HepG2 (cell line): Measurements from ENCODE around the gene TMEM167A. TPM values are rescaled to one million over a fixed set of nuclear protein-coding genes. Genes with fewer than 3 reads are reported as not detected.

Experiments
- ATAC-seq: fragments of 200-7000 bp; cut with Tn5 transposase; 3 replicates; pipeline ENCODE4 v1.9.1; 2020; ENCODE audit warnings: mild to moderate bottlenecking, moderate library complexity
- BruUV-seq: library from RNA; stranded (reverse); fragments of 400-500 nt; replicated peaks from 2 replicates; lab custom pipeline; 2021; lab: Mats Ljungman, UMichigan
- CTCF ChIA-PET: fragments of 300-600 bp; formaldehyde crosslinking; extraction: SDS; loops from one replicate; lab custom pipeline; 2021; ENCODE audit warnings: low total read pairs, inconsistent platforms, low intra/inter-chr PET ratio; lab: Yijun Ruan, JAX
- POLR2A ChIA-PET: fragments of 350-600 bp; sonication (Branson Sonifier 250); formaldehyde crosslinking; loops from one replicate; lab custom pipeline; 2020; ENCODE audit warnings: antibody characterized with exemption, inconsistent platforms; lab: Yijun Ruan, JAX
- DNase-seq: peaks from one replicate; pipeline ENCODE4 v3.0.0-alpha.2; 2015; ENCODE audit warnings: low spot score
- FAIRE-seq: peaks from 3 replicates; lab custom pipeline; 2011; peaks lifted over from hg19 to GRCh38; lab: Jason Lieb, UNC
- H2AFZ ChIP-seq: one replicate; pipeline ENCODE4 v1.6.1; 2011; ENCODE audit warnings: low read length, inconsistent platforms
- H3K27ac ChIP-seq: fragments of 300-600 bp; 3 replicates; pipeline ENCODE4 v1.8.0; 2011; ENCODE audit warnings: mixed run types, mild to moderate bottlenecking, mixed read lengths, low read length, inconsistent platforms; ENCODE audit not compliant: insufficient read depth; ENCODE audit errors: extremely low read length
- H3K27me3 ChIP-seq, 2 experiments: fragments of 200-600 bp in 1 of 2; 2 replicates in 1 of 2; 3 replicates in 1 of 2; pipeline versions ENCODE4 v1.6.0 to v1.8.0; 2011; ENCODE audit warnings: low read length in 2 of 2, mild to moderate bottlenecking in 2 of 2, moderate library complexity in 2 of 2, inconsistent platforms in 1 of 2; ENCODE audit not compliant: insufficient read depth in 2 of 2, control insufficient read depth in 1 of 2
- H3K36me3 ChIP-seq, 2 experiments: fragments of 200-600 bp in 1 of 2; replicated peaks in 1 of 2; 2 replicates in 1 of 2; 3 replicates in 1 of 2; pipeline versions ENCODE4 v1.5.1 to v1.8.0; 2011; ENCODE audit warnings: low read length in 2 of 2, inconsistent platforms in 1 of 2; ENCODE audit not compliant: insufficient read depth in 2 of 2, control insufficient read depth in 1 of 2
- H3K4me1 ChIP-seq: 2 replicates; pipeline ENCODE4 v1.5.1; 2012; ENCODE audit warnings: low read length, inconsistent platforms; ENCODE audit not compliant: insufficient read depth
- H3K4me2 ChIP-seq: 2 replicates; pipeline ENCODE4 v1.6.0; 2011; ENCODE audit warnings: low read depth, low read length, inconsistent platforms
- H3K4me3 ChIP-seq, 3 experiments: fragments of 200-600 bp in 1 of 3; sonication (generic), shearing (Covaris generic) in 1 of 3; replicated peaks in 1 of 3; 2 replicates each; pipeline ENCODE4 v1.5.1; 2011 to 2016; ENCODE audit warnings: low read length in 3 of 3, inconsistent platforms in 2 of 3, low read depth in 2 of 3, mild to moderate bottlenecking in 2 of 3, control low read depth in 1 of 3, mixed read lengths in 1 of 3; ENCODE audit not compliant: insufficient read depth in 1 of 3
- H3K79me2 ChIP-seq: one replicate; pipeline ENCODE4 v1.6.1; 2011; ENCODE audit warnings: low read length, inconsistent platforms; ENCODE audit not compliant: insufficient read depth
- H3K9ac ChIP-seq: 2 replicates; pipeline ENCODE4 v1.6.0; 2011; ENCODE audit warnings: mild to moderate bottlenecking, low read depth, low read length, inconsistent platforms; ENCODE audit not compliant: insufficient read depth
- H3K9me3 ChIP-seq: 2 replicates; pipeline ENCODE4 v1.5.1; 2012; ENCODE audit warnings: mild to moderate bottlenecking, low read length
- H4K20me1 ChIP-seq: 2 replicates; pipeline ENCODE4 v1.6.0; 2011; ENCODE audit warnings: inconsistent platforms, mild to moderate bottlenecking, low read length, moderate library complexity; ENCODE audit not compliant: insufficient read depth
- BCL3 ChIP-seq: sonication (generic); formaldehyde crosslinking; IDR thresholded peaks from 2 replicates; pipeline ENCODE4 v1.5.1; 2020; ENCODE audit warnings: mild to moderate bottlenecking, missing genetic modification reagents, moderate library complexity
- CREB1 ChIP-seq, 2 experiments: fragments of 450-650 bp in 1 of 2; IDR thresholded peaks; 2 replicates each; pipeline ENCODE4 v1.6.1; 2016 to 2017; ENCODE audit warnings: control low read depth in 1 of 2, mild to moderate bottlenecking in 1 of 2, missing compliant biosample characterization in 1 of 2, missing genetic modification characterization in 1 of 2
- DR1 ChIP-seq: sonication (generic); formaldehyde crosslinking; IDR thresholded peaks from 2 replicates; pipeline ENCODE4 v1.8.0; 2021; ENCODE audit warnings: mild to moderate bottlenecking, missing genetic modification reagents, inconsistent platforms
- GFI1 ChIP-seq: sonication (generic); formaldehyde crosslinking; IDR thresholded peaks from 2 replicates; pipeline ENCODE4 v1.5.0; 2020; ENCODE audit warnings: missing genetic modification reagents, mild to moderate bottlenecking, borderline replicate concordance
- MAFK ChIP-seq, 2 experiments: IDR thresholded peaks in 1 of 2; conservative IDR thresholded peaks in 1 of 2; 2 replicates each; pipeline ENCODE4 v1.6.1; 2011; ENCODE audit warnings: improper control_type of control experiment in 2 of 2, low read length in 2 of 2
- MIER2 ChIP-seq: IDR thresholded peaks from 2 replicates; pipeline ENCODE4 v1.6.1; 2016; ENCODE audit warnings: missing biosample characterization, missing genetic modification reagents
- USF2 ChIP-seq, 2 experiments: sonication (generic) in 1 of 2; formaldehyde crosslinking in 1 of 2; IDR thresholded peaks; 2 replicates each; pipeline versions ENCODE4 v1.5.1 to v1.6.1; 2011 to 2020; ENCODE audit warnings: borderline replicate concordance in 1 of 2, low read depth in 1 of 2, low read length in 1 of 2, mild to moderate bottlenecking in 1 of 2, missing genetic modification reagents in 1 of 2, moderate library complexity in 1 of 2
- ZFP37 ChIP-seq: sonication (generic); formaldehyde crosslinking; IDR thresholded peaks from 2 replicates; pipeline ENCODE4 v1.4.0; 2020; ENCODE audit warnings: missing genetic modification reagents, borderline replicate concordance
- ZMAT3 ChIP-seq: sonication (generic); formaldehyde crosslinking; conservative IDR thresholded peaks from 2 replicates; pipeline ENCODE4 v1.7.0; 2021; ENCODE audit warnings: missing genetic modification reagents
- ZNF230 ChIP-seq: sonication (generic); formaldehyde crosslinking; IDR thresholded peaks from 2 replicates; pipeline ENCODE4 v1.4.0; 2020; ENCODE audit warnings: mild to moderate bottlenecking, missing genetic modification reagents
- WGBS: methylation state at CpG from one replicate; pipeline ENCODE4 v1.1.6; 2017; ENCODE audit warnings: low lambda C conversion rate; 5-methylcytosine and 5-hydroxymethylcytosine counted together
- in situ Hi-C: cut with HindIII; loops from 2 replicates; pipeline ENCODE4 v1.10.0; 2017; ENCODE audit warnings: low pct_unique_long_range_greater_than_20kb; ENCODE audit not compliant: extremely low pct_ligation_motif_present
- intact Hi-C: fragments of 100-400 bp; cut with micrococcal nuclease; formaldehyde crosslinking; loops from one replicate; pipeline ENCODE4 v1.10.0; 2022; ENCODE audit not compliant: unreplicated experiment
- polyA plus RNA-seq, 8 experiments: library from polyadenylated mRNA; depleted of rRNA in 3 of 8; stranded (reverse) in 7 of 8; unstranded in 1 of 8; fragments of >200 nt; fragmentation: Illumina TruSeq in 4 of 8; extraction: Trizol in 4 of 8; gene quantifications; 2 replicates each; pipeline versions ENCODE4 v1.2.1 to v1.2.3, GENCODE V29; 2011 to 2016; ENCODE audit warnings: low read depth in 4 of 8, missing spikeins in 1 of 8, mixed read lengths in 1 of 8; ENCODE audit not compliant: insufficient read depth in 1 of 8
- total RNA-seq, 5 experiments: library from RNA; depleted of rRNA; stranded (reverse); fragments of >200 nt; fragmentation: Illumina TruSeq; extraction: Trizol; gene quantifications; 2 replicates each; pipeline ENCODE4 v1.2.3, GENCODE V29; 2016; ENCODE audit warnings: low read depth in 1 of 5

The TMEM167A gene
- total and polyA plus RNA-seq, 2 of the 13 experiments (the other 11 are each of a cell fraction or from before 2014, with no cell fraction given) = 47.0 to 78.7 TPM

GRCh38 chr5:83006683-83007283, 70.4 kb downstream of the TMEM167A start:
- Histone ChIP-seq H3K4me3 (no peak overlapping the region), H3K9ac (no peak overlapping the region), H4K20me1 (no peaks in the 10 kb centered on the region), H2AFZ (no peak overlapping the region), H3K27ac (no peak overlapping the region), H3K36me3 (no peaks in the 10 kb centered on the region), H3K4me1 (no peaks in the 10 kb centered on the region), H3K4me2 (no peak overlapping the region), H3K27me3 (peaks cover 0 to 5% of the 10 kb centered on the region in 2 experiments; a peak in 4 of 5 replicates), H3K79me2 (no peaks in the 10 kb centered on the region), H3K9me3 (no peaks in the 10 kb centered on the region)
- intact Hi-C loops = no loop called here
- in situ Hi-C loops = no loop called here
- ChIA-PET CTCF (no interaction called here), POLR2A (no interaction called here)
- WGBS = 8% methylated on average over 5 of the region's 5 CpGs
- ATAC-seq (no peak), FAIRE-seq (no peak), DNase-seq (no peak)
- no TSS peak for BruUV-seq
- no peak for TF ChIP-seq GFI1 (CRISPR knock-in tag)
- TF ChIP-seq ZFP37 (CRISPR knock-in tag) = no peak
- TF ChIP-seq ZNF230 (CRISPR knock-in tag) = no peak
- TF ChIP-seq MIER2 (CRISPR knock-in tag) = no peak
- no peak for TF ChIP-seq BCL3 (CRISPR knock-in tag)
- TF ChIP-seq CREB1 (IDR thresholded peaks at IDR 0.05) = no peak
- TF ChIP-seq CREB1 (CRISPR knock-in tag; IDR thresholded peaks at IDR 0.05) = no peak
- TF ChIP-seq USF2 (IDR thresholded peaks at IDR 0.05; ENCODE audit: low read depth, low read length) = no peak
- TF ChIP-seq USF2 (CRISPR knock-in tag; IDR thresholded peaks at IDR 0.05; ENCODE audit: borderline replicate concordance) = no peak
- no peak for TF ChIP-seq ZMAT3
- TF ChIP-seq MAFK (conservative IDR thresholded peaks at IDR 0.05 in 1 of 2, IDR thresholded peaks at IDR 0.05 in 1 of 2; ENCODE audit: low read length in 2 of 2) = no peak
- TF ChIP-seq DR1 (CRISPR knock-in tag) = no peak
